Erythroblast (primary cell): ENCODE data around the gene MAP3K5.

Source experiments
- GATA1 ChIP-seq: IDR thresholded peaks from 2 replicates; pipeline ENCODE4 v1.6.1; 2011; ENCODE audit warnings: low read depth, mild to moderate bottlenecking, control low read depth, low read length, moderate library complexity
- POLR2A ChIP-seq: IDR thresholded peaks from 2 replicates; pipeline ENCODE4 v1.6.1; 2011; ENCODE audit warnings: mild to moderate bottlenecking, low read length

DNA sequence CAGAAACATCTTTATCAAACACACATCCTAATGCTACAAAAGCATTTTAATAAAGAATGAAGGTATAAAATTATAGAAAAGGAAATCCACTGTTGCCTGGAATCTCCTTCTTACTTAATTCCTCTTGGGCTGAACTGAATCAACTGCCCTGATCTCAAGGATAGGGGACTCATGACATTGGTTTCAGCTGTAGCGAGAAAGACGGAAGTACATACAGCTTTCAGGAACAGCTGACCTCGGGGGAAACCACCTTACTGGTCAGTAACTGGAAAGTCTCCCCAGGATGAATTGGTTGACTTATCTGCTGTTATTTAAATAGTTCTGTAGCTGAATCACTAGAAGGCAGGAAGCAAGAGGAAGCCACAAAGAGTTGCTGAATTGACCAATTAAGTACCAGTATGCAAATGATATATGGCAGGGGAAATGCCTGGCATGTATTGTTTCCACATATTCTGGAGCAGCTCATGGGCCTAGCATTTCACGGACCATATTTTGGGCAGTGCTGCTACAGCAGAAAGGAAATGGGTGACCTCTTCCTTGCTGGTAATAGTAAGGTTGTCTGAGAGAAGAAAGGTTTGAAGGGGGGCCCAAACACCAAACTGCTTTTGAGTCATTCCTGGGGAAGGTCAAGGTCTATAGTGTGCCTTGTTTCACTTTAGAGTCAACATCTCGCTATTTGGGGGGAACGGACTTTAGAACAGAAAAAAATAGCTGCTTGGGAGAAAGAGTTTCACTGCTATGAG lies 198.4 kb downstream of the MAP3K5 start:
- TF ChIP-seq GATA1 (no peak), POLR2A (no peak)
